WTC11 (cell line): ENCODE results near the gene B3GALT5. TPM values are rescaled to one million over a fixed set of nuclear protein-coding genes. Genes with fewer than 3 reads are reported as not detected.

Experiments
- ATAC-seq: fragments of 200-7000 bp; cut with Tn5 transposase; 2 replicates; pipeline ENCODE4 v1.10.0; 2021; ENCODE audit warnings: mild to moderate bottlenecking, moderate library complexity
- CTCF ChIA-PET: fragments of 300-600 bp; sonication (Branson Sonifier 250); formaldehyde crosslinking; loops from one replicate; lab custom pipeline; 2021; ENCODE audit warnings: antibody characterized with exemption; lab: Charles Lee
- POLR2A ChIA-PET: fragments of 350-600 bp; sonication (Branson Sonifier 250); formaldehyde crosslinking; loops from one replicate; lab custom pipeline; 2021; ENCODE audit warnings: antibody characterized with exemption; lab: Charles Lee
- DNase-seq: peaks from one replicate; pipeline ENCODE4 v3.0.0; 2021; ENCODE audit warnings: low spot score
- H3K27ac Mint-ChIP-seq: 2 replicates; pipeline ENCODE4 v1.8.0; 2021; ENCODE audit warnings: mixed read lengths
- H3K27me3 Mint-ChIP-seq: 2 replicates; pipeline ENCODE4 v1.8.0; 2021; ENCODE audit warnings: low read depth, mild to moderate bottlenecking, moderate library complexity, mixed read lengths
- H3K36me3 Mint-ChIP-seq: 2 replicates; pipeline ENCODE4 v1.8.0; 2021; ENCODE audit warnings: mixed read lengths
- H3K4me1 Mint-ChIP-seq: 2 replicates; pipeline ENCODE4 v1.8.0; 2022; ENCODE audit warnings: mixed read lengths
- H3K4me3 Mint-ChIP-seq: 2 replicates; pipeline ENCODE4 v1.8.0; 2021; ENCODE audit warnings: mild to moderate bottlenecking, moderate library complexity, mixed read lengths
- H3K9me3 Mint-ChIP-seq: 2 replicates; pipeline ENCODE4 v1.8.0; 2021; ENCODE audit warnings: mixed read lengths
- CREB1 ChIP-seq: sonication (generic); formaldehyde crosslinking; IDR thresholded peaks from 2 replicates; pipeline ENCODE4 v1.8.0; 2023; ENCODE audit warnings: mild to moderate bottlenecking, missing genetic modification reagents
- ESRRA ChIP-seq: sonication (generic); formaldehyde crosslinking; IDR thresholded peaks from 2 replicates; pipeline ENCODE4 v1.8.1; 2022; ENCODE audit warnings: mild to moderate bottlenecking, missing genetic modification reagents, borderline replicate concordance
- GRHL2 ChIP-seq: fragments of 250-450 bp; sonication (Bioruptor Pico); IDR thresholded peaks from 2 replicates; pipeline ENCODE4 v1.8.0; 2022; ENCODE audit warnings: mild to moderate bottlenecking, moderate library complexity; ENCODE audit not compliant: insufficient replicate concordance, severe bottlenecking
- HMGA2 ChIP-seq: fragments of 250-450 bp; sonication (Bioruptor Pico); IDR thresholded peaks from 2 replicates; pipeline ENCODE4 v1.4.0; 2021; ENCODE audit warnings: mild to moderate bottlenecking, moderate library complexity
- JUN ChIP-seq: sonication (generic); formaldehyde crosslinking; IDR thresholded peaks from 2 replicates; pipeline ENCODE4 v1.8.0; 2023; ENCODE audit warnings: mild to moderate bottlenecking, missing genetic modification reagents
- KAT7 ChIP-seq: sonication (generic); formaldehyde crosslinking; IDR thresholded peaks from 2 replicates; pipeline ENCODE4 v1.8.1; 2023; ENCODE audit warnings: missing genetic modification reagents, mild to moderate bottlenecking, borderline replicate concordance
- MAX ChIP-seq: sonication (generic); formaldehyde crosslinking; IDR thresholded peaks from 2 replicates; pipeline ENCODE4 v1.8.0; 2022; ENCODE audit warnings: mild to moderate bottlenecking, missing genetic modification reagents
- MXD4 ChIP-seq: fragments of 250-450 bp; sonication (Bioruptor Pico); IDR thresholded peaks from 2 replicates; pipeline ENCODE4 v1.8.0; 2021; ENCODE audit warnings: mild to moderate bottlenecking, moderate library complexity, borderline replicate concordance
- NFATC4 ChIP-seq: fragments of 250-450 bp; sonication (Bioruptor Pico); IDR thresholded peaks from 2 replicates; pipeline ENCODE4 v1.9.0; 2021; ENCODE audit warnings: mild to moderate bottlenecking
- PRRX2 ChIP-seq: fragments of 250-450 bp; sonication (Bioruptor Pico); IDR thresholded peaks from 2 replicates; pipeline ENCODE4 v1.8.0; 2021; ENCODE audit warnings: mild to moderate bottlenecking
- RELA ChIP-seq: sonication (generic); formaldehyde crosslinking; IDR thresholded peaks from 2 replicates; pipeline ENCODE4 v1.8.1; 2022; ENCODE audit warnings: missing genetic modification reagents, mild to moderate bottlenecking, borderline replicate concordance
- RORB ChIP-seq: fragments of 250-450 bp; sonication (Bioruptor Pico); IDR thresholded peaks from 2 replicates; pipeline ENCODE4 v1.9.0; 2021; ENCODE audit warnings: mild to moderate bottlenecking
- TEAD1 ChIP-seq: sonication (generic); formaldehyde crosslinking; IDR thresholded peaks from 2 replicates; pipeline ENCODE4 v1.8.0; 2022; ENCODE audit warnings: mild to moderate bottlenecking, missing genetic modification reagents
- TP53 ChIP-seq: sonication (generic); formaldehyde crosslinking; IDR thresholded peaks from 2 replicates; pipeline ENCODE4 v1.8.1; 2023; ENCODE audit warnings: mild to moderate bottlenecking, missing genetic modification reagents
- ZNF121 ChIP-seq: sonication (generic); formaldehyde crosslinking; IDR thresholded peaks from 2 replicates; pipeline ENCODE4 v1.8.0; 2023; ENCODE audit warnings: missing genetic modification reagents
- ZNF263 ChIP-seq: sonication (generic); formaldehyde crosslinking; IDR thresholded peaks from 2 replicates; pipeline ENCODE4 v1.8.1; 2022; ENCODE audit warnings: low read depth, mild to moderate bottlenecking, moderate library complexity, missing genetic modification reagents
- ZNF671 ChIP-seq: fragments of 250-450 bp; sonication (Bioruptor Pico); IDR thresholded peaks from 2 replicates; pipeline ENCODE4 v1.8.0; 2021; ENCODE audit warnings: mild to moderate bottlenecking
- ZSCAN18 ChIP-seq: fragments of 250-450 bp; sonication (Bioruptor Pico); IDR thresholded peaks from 2 replicates; pipeline ENCODE4 v2.1.2; 2022; ENCODE audit warnings: mild to moderate bottlenecking, moderate library complexity
- total RNA-seq: library from RNA; stranded (reverse); gene quantifications from 3 replicates; pipeline ENCODE4 v1.2.3, GENCODE V29; 2021
- TF ChIP-seq, protein P1 (sequence below): fragments of 250-450 bp; sonication (Bioruptor Pico); conservative IDR thresholded peaks from 2 replicates; pipeline ENCODE4 v1.9.0; 2021; ENCODE audit warnings: mild to moderate bottlenecking
- TF ChIP-seq, protein P2 (sequence below): sonication (generic); formaldehyde crosslinking; conservative IDR thresholded peaks from 2 replicates; pipeline ENCODE4 v1.8.1; 2023; ENCODE audit warnings: mild to moderate bottlenecking, low read depth, missing genetic modification reagents, moderate library complexity
- TF ChIP-seq, protein P3 (sequence below): sonication (generic); formaldehyde crosslinking; IDR thresholded peaks from 2 replicates; pipeline ENCODE4 v1.8.0; 2022; ENCODE audit warnings: missing genetic modification reagents

B3GALT5 gene
- total RNA-seq, 1 experiment from 2014 or later, result 25.8 TPM

GRCh38 chr21:39667353-39667891 is 54.7 kb downstream of the B3GALT5 start:
- Mint-ChIP-seq H3K9me3 (no peaks in the 10 kb centered on the region), H3K36me3 (peaks cover 63% of the 10 kb centered on the region), H3K4me1 (peaks cover 35% of the 10 kb centered on the region), H3K4me3 (no peak overlapping the region), H3K27me3 (no peaks in the 10 kb centered on the region), H3K27ac (0 out of 2 replicates have a peak overlapping the region, but pooled peaks have one; percentile 48)
- ChIA-PET CTCF (no interaction called here), POLR2A (no interaction called here)
- ATAC-seq, result no peak
- TF ChIP-seq, protein P1, sequence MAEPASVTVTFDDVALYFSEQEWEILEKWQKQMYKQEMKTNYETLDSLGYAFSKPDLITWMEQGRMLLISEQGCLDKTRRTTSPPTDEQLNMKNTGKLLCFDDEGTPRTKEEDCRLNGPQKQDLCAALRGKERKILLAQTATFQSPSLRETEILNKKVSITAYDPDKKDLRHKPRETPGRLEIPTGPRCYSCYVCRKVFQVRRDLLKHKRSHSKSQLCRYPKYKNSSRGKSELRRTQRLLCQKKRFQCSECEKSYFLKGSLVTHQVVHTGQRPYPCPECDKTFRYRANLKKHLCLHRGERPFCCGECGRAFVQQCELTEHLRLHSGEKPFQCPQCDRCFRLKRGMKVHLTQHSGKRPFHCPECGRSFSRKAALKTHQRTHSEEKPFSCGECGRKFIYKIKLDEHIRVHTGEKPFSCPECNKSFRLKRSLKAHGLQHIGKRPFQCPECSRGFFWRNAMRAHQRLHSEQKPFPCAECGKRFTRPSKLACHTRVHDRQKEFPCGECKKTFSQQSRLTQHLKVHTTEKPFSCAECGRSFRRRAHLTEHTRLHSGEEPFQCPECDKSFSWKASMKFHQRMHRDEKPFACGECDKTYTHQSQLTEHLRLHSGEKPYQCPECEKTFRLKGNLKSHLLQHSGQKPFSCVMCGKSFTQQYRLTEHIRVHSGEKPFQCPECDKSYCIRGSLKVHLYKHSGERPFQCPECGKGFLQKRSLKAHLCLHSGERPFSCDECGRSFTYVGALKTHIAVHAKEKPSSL (CRISPR knock-in tag), result no peak
- TF ChIP-seq ZNF671 (no peak), NFATC4 (no peak), CREB1 (CRISPR knock-in tag) (no peak), ZNF121 (CRISPR knock-in tag) (no peak), JUN (CRISPR knock-in tag) (no peak), ZSCAN18 (CRISPR knock-in tag) (no peak)
- no peak for DNase-seq

GRCh38 chr21:39668369-39668768 is 55.6 kb downstream of the B3GALT5 start:
- DNase-seq (no peak), ATAC-seq (no peak)
- H3K36me3 Mint-ChIP-seq, result peaks cover 56% of the 10 kb centered on the region
- no peak overlapping the region for H3K4me3 Mint-ChIP-seq
- H3K27me3 Mint-ChIP-seq, result no peaks in the 10 kb centered on the region
- ChIA-PET CTCF (no interaction called here), POLR2A (no interaction called here)
- no peak overlapping the region for H3K27ac Mint-ChIP-seq
- no peaks in the 10 kb centered on the region for H3K9me3 Mint-ChIP-seq
- peaks cover 37% of the 10 kb centered on the region for H3K4me1 Mint-ChIP-seq
- TF ChIP-seq TP53, result no peak
- TF ChIP-seq MAX, result no peak
- no peak for TF ChIP-seq JUN (CRISPR knock-in tag)
- TF ChIP-seq PRRX2 (CRISPR knock-in tag), result no peak
- TF ChIP-seq RELA (CRISPR knock-in tag), result no peak
- TF ChIP-seq CREB1 (CRISPR knock-in tag), result no peak
- TF ChIP-seq TEAD1, result no peak
- no peak for TF ChIP-seq GRHL2 (CRISPR knock-in tag)

- no peak for ATAC-seq
- Mint-ChIP-seq H3K9me3 (no peaks in the 10 kb centered on the region), H3K4me1 (peaks cover 42% of the 10 kb centered on the region), H3K27me3 (no peaks in the 10 kb centered on the region), H3K4me3 (no peak overlapping the region), H3K27ac (no peak overlapping the region), H3K36me3 (peaks cover 49% of the 10 kb centered on the region)
- no peak for DNase-seq
- ChIA-PET CTCF (interaction anchor here (1.2 kb wide), 1 partner anchor 88 kb away, joined by 3 read pairs; no protein-coding TSS in a partner anchor), POLR2A (no interaction called here)
- TF ChIP-seq ZNF263 (CRISPR knock-in tag), result no peak
- TF ChIP-seq, protein P1 (CRISPR knock-in tag), result no peak
- TF ChIP-seq, protein P2, sequence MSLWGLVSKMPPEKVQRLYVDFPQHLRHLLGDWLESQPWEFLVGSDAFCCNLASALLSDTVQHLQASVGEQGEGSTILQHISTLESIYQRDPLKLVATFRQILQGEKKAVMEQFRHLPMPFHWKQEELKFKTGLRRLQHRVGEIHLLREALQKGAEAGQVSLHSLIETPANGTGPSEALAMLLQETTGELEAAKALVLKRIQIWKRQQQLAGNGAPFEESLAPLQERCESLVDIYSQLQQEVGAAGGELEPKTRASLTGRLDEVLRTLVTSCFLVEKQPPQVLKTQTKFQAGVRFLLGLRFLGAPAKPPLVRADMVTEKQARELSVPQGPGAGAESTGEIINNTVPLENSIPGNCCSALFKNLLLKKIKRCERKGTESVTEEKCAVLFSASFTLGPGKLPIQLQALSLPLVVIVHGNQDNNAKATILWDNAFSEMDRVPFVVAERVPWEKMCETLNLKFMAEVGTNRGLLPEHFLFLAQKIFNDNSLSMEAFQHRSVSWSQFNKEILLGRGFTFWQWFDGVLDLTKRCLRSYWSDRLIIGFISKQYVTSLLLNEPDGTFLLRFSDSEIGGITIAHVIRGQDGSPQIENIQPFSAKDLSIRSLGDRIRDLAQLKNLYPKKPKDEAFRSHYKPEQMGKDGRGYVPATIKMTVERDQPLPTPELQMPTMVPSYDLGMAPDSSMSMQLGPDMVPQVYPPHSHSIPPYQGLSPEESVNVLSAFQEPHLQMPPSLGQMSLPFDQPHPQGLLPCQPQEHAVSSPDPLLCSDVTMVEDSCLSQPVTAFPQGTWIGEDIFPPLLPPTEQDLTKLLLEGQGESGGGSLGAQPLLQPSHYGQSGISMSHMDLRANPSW (CRISPR knock-in tag), result no peak
- no peak for TF ChIP-seq HMGA2 (CRISPR knock-in tag)
- TF ChIP-seq, protein P3, sequence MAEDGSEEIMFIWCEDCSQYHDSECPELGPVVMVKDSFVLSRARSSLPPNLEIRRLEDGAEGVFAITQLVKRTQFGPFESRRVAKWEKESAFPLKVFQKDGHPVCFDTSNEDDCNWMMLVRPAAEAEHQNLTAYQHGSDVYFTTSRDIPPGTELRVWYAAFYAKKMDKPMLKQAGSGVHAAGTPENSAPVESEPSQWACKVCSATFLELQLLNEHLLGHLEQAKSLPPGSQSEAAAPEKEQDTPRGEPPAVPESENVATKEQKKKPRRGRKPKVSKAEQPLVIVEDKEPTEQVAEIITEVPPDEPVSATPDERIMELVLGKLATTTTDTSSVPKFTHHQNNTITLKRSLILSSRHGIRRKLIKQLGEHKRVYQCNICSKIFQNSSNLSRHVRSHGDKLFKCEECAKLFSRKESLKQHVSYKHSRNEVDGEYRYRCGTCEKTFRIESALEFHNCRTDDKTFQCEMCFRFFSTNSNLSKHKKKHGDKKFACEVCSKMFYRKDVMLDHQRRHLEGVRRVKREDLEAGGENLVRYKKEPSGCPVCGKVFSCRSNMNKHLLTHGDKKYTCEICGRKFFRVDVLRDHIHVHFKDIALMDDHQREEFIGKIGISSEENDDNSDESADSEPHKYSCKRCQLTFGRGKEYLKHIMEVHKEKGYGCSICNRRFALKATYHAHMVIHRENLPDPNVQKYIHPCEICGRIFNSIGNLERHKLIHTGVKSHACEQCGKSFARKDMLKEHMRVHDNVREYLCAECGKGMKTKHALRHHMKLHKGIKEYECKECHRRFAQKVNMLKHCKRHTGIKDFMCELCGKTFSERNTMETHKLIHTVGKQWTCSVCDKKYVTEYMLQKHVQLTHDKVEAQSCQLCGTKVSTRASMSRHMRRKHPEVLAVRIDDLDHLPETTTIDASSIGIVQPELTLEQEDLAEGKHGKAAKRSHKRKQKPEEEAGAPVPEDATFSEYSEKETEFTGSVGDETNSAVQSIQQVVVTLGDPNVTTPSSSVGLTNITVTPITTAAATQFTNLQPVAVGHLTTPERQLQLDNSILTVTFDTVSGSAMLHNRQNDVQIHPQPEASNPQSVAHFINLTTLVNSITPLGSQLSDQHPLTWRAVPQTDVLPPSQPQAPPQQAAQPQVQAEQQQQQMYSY, result no peak
- TF ChIP-seq ESRRA (CRISPR knock-in tag), result no peak
- no peak for TF ChIP-seq RORB (CRISPR knock-in tag)
- no peak for TF ChIP-seq KAT7
- TF ChIP-seq MXD4 (CRISPR knock-in tag), result no peak
Measured at GRCh38 chr21:39669485-39669884, 56.7 kb downstream of the B3GALT5 start.
